HTR-8/SVneo (cell line): ENCODE measurements around the gene PLXNA4.
"Not testable (repeated sequence)": the region's sequence is repeated elsewhere in the genome, so short reads cannot be mapped to it uniquely, and the experiment has no call there.

Experiments
- DNase-seq: peaks from one replicate; pipeline ENCODE4 v3.0.0; 2011; ENCODE audit warnings: low spot score, mixed read lengths; ENCODE audit not compliant: insufficient read length
- FAIRE-seq: peaks from 2 replicates; lab custom pipeline; 2011; peaks lifted over from hg19 to GRCh38; lab: Jason Lieb, UNC

Gene PLXNA4

DNA sequence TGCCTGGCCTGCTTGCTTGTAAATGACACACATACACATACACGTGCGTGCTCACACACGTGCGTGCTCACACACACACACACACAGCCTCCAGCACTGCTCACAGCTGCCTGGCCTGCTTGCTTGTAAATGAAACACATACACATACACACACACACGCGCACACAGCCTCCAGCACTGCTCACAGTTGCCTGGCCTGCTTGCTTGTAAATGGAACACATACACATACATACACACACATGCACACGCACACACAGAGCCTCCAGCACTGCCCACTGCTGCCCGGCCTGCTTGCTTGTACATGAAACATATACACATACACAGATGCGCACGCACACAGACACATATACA is 397.2 kb downstream of the PLXNA4 start:
- FAIRE-seq: no peak
- DNase-seq: no peak

DNA sequence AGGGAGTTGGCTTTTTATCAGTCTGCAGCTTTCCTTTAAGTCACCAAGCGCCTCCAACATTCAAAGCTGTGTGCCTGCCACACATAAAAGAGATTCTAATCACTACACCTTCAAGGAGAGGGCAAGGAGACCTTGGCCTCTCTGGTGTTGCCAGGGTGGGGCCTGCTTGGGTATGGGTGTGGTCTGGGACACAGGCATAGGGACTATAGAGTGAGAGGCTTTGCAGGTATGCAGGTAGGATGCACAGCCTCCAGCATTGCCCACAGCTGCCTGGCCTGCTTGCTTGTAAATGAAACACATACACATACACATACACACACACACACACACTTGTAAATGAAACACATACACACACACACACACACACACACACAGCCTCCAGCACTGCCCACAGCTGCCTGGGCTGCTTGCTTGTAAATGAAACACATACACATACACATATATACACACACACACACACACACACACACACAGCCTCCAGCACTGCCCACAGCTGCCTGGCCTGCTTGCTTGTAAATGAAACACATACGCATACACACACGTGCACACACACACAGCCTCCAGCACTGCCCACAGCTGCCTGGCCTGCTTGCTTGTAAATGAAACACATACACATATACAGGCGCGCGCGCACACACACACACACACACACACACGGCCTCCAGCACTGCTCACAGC is 397.7 kb downstream of the PLXNA4 start:
- DNase-seq, FAIRE-seq: not testable (repeated sequence)

DNA sequence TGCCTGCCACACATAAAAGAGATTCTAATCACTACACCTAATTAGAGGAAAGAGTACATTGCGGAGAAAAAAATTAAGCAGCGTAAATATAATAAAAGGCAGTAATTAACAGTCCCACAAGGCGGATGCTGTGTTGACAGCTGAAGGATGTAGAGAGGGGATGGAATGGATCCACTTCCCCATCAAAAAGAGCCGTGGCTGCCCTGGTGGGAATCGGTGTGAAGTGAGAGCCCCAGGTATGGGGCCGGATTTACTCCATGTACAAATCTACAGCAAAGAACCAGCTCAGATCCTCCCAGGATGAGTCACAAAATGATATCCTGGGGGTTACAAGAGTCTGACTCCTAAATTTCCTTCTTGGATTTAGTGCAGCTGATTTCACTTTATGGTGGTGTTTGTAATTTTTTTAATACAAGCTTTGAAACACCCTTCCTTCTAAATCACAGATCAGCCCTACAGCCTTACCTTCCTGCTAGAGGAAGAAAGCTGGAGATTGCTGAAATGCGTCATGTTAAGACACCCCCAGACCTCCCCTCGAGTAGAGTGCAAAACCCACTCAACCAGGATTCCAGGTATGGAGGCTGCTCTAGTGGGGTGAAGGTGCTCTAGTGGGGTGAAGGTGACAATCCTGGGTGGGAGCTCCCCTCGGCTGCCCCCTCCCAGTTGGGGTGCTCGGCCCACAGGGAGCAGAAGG is 398.4 kb downstream of the PLXNA4 start:
- no peak for DNase-seq

DNA sequence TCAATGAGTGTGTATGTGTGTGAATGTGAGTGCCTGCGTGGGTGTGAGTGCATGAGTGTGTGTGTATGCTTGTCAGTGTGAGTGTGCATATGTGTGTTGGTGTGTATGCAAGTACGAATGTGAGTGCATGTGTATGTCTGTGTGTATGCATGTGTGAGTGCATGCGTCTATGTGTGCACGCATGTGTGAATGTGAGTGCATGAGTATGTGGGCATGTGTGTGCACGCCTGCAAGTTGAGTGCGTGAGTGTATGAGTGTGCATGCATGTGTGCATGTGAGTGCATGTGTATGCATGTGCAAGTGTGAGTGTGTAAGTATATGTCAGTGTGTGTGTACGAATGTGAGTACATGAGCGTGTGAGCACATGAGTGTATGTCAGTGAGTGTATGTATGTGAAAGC is 399.6 kb downstream of the PLXNA4 start:
- DNase-seq (no peak), FAIRE-seq (peak; percentile 75)

More for the DNA sequence above, 398.4 kb downstream of the PLXNA4 start:
- no peak for FAIRE-seq

DNA sequence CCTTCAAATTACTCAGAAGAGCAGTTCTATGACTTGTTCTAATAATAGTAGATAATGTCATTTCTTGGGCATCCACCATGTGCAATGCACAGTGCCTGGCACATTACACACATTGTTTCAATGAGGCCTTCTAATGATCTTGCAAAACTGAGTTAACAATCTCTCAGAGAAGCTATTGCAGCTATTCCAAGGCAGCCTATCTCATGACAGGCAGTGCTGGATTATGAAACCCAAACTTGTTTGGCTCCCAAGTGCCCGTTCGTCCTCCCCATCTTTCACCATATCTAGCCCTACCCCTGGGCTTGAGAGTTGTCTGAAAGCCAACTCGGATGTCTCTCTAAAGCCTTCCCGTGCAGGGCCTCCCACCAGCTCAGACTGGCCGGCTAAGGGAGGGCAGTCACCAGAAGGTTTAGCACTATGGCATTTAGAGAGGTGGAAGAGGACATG is 405.1 kb downstream of the PLXNA4 start:
- DNase-seq (no peak), FAIRE-seq (no peak)

DNA sequence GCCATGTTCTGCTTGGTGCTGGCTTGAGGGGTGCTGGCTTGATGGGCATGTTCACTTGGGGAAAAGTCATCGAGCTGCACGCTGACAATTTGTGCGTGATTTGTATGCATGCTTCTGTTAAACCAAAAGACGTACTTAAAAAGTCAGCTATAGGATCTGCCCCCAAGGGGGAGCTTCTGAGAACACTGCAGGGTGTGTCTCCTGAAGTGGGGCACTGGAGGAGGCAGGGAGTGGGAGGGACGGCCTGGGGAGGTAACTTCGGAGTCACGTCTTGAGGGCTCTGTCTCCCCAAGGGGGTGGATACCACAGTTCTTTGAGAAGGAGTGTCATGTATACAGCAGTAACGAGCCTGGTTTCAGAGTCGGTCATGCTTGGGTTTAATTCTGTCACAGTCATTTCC is 406.5 kb downstream of the PLXNA4 start:
- DNase-seq (no peak), FAIRE-seq (no peak)

DNA sequence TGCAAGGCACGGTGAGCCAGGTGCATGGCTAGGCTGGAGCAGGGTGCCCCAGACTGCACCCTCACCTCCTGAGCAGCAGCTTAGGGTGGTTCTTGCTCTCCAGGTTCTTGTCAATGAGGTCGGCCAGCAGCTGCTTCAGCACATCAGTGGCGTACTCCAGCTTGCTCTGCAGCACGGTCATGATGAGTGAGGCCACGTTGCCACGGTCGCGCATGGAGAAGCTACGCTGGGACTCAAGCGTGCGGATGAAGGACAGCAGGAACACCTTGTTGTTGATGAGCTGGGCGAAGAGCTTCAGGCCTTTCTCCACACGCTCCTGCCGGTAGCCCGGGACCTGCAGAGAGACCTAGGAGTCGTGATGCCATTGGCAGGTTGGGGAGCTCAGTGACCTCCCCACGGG is 408.0 kb downstream of the PLXNA4 start:
- DNase-seq (no peak), FAIRE-seq (no peak)

DNA sequence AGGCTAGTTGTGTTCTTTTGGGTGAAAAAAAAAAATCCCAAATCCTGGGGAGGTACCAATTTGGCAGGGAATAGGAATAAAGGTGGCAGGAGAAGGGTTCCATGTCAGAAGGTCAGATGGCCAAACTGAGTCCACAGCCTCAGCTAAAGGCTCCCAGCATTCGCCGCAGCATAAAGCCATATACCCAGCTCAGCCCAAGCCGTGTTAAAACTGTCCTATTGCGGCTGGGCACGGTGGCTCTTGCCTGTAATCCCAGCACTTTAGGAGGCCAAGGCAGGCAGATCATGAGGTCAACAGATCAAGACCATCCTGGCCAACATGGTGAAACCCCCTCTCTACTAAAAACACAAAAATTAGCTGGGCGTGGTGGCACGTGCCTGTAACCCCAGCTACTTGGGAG is 410.6 kb downstream of the PLXNA4 start:
- not testable (repeated sequence) for DNase-seq, FAIRE-seq

DNA sequence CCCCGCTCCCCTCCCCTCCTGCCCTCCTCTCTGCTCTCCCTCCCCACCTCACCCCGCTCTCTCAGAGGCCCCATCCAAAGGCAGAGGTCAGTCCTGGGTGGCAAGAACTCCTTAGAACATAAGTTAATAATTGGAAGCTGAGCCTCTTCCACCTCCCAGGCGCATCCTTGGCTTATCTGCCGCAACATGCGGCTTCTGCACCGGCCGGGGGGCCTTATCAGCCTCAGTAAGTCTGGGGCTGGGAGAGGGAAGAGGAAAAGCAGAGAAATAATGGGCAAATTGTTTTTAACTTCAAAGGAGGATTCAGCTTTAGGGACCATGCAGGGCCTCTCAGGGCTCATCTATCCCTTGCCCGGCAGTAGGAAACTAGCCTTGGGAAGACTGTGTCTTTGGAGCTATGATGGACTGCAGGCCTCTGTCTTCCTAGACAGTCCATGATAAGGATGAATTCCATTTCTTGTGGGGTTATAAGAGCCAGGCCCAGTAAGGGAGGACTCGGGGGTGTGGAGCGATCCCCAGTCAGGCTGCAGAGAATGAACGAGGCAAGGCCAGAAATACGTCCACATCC is 411.6 kb downstream of the PLXNA4 start:
- FAIRE-seq (no peak), DNase-seq (no peak)

DNA sequence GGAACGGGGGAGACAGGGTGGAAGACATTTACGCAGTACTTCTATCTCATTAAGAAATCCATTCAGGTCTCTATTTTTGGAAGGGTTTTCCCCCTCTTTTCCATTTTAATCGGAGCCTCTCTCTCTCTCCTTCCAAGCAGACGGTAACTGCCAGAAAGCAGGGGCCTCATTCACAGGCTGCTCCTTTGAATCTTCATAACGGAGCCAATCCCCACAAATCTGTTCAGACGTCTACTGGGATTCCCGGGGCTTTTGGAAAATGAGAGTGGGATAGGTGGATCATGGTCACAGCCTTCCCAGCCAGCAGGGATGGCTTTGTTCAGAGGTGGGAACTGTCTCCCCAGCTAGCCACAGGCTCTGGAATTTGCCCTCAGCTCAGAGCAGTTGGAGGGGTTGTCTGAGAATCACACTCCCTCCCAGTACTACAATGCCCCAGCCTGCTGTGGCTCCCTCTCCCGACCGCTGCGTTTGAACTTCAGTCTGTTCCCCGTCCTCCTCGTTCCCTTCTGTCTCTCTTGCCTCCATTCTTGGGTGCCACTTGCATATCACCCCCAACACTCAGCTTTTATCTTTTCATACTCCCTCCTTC is 413.6 kb downstream of the PLXNA4 start:
- no peak for FAIRE-seq

DNA sequence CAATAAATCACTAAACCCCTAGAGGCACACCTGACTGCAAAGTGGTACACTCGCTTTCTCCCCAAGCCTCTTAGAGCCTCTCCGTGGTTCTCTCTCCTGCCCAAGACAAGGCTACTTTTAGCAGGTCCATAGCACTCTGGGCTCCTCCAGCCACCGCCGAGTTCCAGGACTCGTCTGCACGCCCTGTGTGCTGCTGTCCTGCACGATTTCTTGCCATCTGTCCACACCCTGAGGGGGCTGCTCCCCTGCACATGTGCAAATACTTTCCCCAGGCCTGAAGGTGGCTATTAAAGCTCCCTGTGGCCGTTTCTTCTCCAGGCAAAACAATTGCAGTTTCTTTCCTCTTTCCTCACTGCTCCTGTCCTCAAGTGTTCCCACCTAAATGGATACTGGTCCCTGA is 414.3 kb downstream of the PLXNA4 start:
- DNase-seq: no peak
- no peak for FAIRE-seq

More for the DNA sequence above, 413.6 kb downstream of the PLXNA4 start:
- DNase-seq: no peak

DNA sequence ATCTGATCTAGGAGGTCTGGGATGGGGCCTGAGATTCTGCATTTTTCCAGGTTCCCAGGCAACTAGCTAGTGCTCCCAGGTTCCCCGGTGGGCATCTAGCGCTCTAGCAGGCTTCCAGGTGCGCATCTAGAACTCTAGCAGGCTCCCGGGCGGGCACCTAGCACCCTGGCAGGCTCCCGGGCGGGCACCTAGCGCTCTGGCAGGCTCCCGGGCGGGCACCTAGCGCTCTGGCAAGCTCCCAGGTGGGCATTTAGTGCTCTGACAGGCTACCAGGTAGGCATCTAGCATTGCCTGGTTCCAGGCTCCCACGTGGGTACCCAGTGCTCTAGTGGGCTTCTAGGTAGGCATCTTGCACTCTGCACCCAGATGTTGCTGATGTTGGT is 414.7 kb downstream of the PLXNA4 start:
- no peak for FAIRE-seq
- no peak for DNase-seq

DNA sequence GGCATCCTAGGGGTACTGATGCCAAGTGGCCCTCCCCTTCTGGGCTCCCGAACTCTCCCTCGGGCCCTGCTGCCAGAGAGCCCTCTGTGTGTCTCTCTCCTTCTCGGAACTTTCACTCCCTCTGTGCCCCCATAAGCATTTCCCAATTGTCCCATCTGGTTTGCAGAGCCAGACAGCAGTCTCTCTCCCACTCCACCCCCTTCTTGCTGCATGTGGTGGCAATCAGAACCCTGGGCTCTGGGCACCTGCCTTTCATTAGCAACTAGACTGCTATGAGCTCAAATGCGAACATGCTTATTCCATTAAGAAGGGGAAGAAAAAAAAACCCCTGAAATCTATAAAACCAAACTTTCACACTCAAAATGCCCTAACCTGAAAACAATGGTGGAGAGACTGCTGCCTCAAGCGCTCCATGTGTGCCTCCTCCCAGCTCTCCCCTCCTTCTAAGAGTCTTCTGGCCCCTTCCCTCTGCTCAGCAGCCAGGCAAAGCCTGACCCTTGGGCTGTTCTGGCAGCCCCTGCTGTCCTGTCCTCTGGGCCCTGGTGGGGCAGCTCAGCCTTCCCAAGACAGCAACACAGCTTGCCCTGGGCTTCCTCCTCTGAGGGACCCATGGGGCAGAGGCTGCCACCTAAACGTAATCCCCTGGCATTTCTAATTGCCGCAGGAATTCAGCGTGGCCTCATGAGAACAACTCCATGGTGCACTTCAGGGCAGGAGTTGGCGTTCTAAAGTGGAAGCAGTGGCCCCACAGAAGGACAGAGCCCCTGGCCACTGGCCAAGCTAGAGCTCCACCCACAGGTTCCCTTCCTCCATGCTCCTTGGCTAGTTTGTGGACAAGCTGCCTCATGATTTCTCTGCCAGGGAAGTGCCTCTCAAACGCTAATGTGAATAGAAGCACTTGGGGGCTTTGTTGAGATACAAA is 415.4 kb downstream of the PLXNA4 start:
- DNase-seq (no peak), FAIRE-seq (no peak)

DNA sequence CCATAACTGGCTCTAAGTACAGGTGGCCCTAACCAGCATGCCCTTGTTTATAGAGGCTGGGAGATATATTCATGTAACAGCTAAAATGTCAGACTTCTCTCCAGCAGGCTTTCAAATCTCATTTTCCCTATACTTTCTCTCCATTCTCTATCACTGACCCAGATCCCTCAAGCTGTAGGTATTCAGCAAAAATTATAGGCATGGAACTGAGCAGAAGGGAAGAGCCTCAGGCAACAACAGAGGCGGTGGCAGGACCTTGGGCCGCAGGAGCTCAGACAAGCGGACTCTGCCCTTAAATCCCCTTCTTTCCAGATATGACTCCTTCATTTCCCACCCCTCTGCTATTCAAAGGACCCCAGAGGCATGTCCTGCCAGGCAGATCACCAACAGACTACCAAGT is 417.4 kb downstream of the PLXNA4 start:
- no peak for DNase-seq
- FAIRE-seq: no peak

DNA sequence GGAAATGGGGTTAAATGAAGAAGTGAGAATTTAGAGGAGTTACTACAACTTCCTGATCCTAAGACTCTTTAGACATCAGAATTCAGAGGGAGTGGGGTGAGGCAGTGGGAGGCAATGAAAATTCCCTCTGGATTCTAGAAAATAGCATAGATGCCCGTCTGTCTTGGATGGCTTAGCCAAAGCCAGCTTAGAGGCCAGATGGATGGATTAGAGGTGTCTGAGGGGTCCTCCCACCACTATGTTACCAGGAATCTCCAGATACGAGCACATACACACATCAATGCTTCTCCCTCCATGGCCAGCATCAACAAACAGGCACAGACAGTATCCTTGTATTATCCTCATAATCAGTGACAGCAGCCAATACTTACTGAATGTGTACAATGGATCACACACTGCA is 418.1 kb downstream of the PLXNA4 start:
- no peak for FAIRE-seq
- no peak for DNase-seq

DNA sequence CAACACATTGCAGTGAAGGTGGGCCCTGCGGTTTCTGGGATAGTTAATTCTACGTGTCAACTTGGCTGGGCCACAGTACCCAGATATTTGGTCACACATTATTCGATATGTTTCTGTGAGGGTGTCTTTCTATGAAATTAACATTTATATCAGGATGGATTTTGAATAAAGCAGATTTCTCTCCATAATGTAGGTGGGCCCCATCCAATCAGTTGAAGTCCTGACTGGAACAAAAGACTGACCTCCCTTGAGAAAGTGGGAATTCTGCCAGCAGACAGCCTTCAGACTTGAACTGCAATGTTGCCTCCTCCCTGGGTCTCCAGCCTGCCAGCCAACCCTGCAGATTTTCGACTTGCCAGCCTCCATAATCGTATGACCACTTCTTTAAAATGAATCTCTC is 420.6 kb downstream of the PLXNA4 start:
- FAIRE-seq: no peak
- no peak for DNase-seq

DNA sequence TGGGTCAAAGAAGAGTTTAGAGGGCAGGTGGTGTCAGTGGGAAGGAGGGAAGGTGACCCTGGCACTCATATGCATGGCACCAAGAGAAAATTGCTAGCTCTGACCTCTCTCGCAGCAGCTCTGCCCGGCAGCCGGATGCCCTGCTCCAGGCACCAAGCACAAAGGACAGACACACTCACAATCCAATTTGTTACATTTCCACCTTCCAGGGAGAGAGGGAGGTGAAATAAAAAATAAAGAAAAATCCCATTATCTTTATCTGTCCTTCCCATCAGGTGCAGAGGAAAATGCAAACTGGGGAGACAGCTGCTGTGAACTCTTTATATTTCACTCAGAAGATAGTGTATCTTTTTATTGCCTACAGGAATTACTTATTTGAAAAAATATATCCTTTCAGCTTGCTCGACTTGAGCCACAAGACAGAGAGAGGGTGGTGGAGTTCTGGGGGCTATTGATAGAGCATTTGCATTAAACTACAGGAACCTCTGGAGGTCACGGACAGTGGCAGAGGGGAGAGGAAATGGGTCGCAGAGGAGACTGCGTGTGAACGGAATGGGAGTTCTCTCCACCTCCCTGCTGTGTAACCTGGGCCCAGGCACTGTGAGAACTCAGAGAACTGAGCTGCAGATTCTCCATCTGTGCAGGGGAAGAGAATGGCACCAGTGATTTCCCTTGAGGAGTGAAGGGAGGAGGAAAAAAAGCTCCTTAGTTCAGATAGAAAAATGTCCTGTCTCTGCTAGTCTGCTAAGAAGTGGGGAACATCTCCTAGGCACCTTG is 421.4 kb downstream of the PLXNA4 start:
- FAIRE-seq (no peak), DNase-seq (no peak)

DNA sequence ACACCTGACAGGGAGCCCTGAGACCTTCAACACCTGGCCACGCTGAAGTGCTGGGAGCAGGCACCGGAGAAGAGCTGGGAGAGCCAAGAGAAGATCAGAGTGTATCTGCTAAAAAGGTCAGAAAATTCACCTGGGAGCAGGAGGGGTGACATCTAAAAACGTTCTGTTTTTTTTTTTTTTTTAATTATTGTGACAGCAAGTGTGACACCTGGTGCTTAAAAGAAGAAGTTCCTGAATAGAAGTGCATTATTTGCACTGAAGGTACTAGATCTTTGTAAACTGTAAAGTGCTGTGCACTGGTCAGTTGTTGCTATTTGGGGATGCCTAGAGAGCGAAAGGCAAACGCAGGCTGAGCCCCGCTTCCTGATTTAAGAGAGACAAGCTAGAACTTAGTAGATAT is 422.0 kb downstream of the PLXNA4 start:
- DNase-seq (no peak), FAIRE-seq (no peak)

DNA sequence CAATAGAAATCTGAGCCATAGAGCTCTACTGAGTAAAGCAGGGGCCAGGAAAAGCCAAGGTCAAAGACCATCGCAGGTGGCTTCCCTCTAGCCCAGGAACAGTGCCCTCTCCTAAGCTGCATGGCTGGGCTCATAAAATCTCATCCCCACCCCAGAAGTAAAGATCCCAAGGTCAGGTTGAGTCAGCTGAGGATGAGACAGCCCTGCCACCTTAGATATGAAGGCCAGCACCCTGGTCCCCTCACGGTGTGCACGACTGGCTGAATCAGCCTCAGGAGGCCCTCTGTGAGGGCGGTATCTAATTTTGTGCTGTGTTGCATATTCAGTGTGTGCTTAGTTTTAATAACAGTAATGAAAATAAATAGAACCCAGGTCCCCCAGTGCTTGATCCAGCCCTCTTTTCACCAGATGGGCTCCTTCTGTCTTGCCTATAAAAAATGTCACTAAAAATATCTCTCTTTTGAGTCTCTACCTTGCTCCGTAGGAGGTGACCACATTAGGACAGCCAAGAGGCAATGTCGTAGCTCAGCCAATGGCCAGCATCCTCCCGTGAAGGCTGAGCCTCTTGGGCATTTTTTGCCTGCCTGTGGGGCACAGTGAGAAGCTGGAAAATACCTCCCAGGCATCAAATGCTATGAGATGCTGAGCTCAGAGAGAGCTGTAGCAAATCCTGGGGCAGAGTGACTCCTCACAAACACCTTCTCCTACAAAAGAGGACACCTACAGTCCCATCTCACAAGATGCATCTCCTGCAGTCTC is 424.0 kb downstream of the PLXNA4 start:
- DNase-seq: no peak
- FAIRE-seq: no peak
